Measurements from ENCODE around the gene CD82.

GRCh38 chr11:44659641-44660040 lies 94.2 kb downstream of the CD82 start:
- no peak for TF ChIP-seq CTCF (IDR thresholded peaks at IDR 0.05)
- TF ChIP-seq POLR2AphosphoS5 (IDR thresholded peaks at IDR 0.05; ENCODE audit: insufficient read depth in 1 of 2, low read depth in 1 of 2) = no peak
- no peak for TF ChIP-seq POLR2A (IDR thresholded peaks at IDR 0.05)
